ENCODE measurements around the gene EXOC6B.

DNA sequence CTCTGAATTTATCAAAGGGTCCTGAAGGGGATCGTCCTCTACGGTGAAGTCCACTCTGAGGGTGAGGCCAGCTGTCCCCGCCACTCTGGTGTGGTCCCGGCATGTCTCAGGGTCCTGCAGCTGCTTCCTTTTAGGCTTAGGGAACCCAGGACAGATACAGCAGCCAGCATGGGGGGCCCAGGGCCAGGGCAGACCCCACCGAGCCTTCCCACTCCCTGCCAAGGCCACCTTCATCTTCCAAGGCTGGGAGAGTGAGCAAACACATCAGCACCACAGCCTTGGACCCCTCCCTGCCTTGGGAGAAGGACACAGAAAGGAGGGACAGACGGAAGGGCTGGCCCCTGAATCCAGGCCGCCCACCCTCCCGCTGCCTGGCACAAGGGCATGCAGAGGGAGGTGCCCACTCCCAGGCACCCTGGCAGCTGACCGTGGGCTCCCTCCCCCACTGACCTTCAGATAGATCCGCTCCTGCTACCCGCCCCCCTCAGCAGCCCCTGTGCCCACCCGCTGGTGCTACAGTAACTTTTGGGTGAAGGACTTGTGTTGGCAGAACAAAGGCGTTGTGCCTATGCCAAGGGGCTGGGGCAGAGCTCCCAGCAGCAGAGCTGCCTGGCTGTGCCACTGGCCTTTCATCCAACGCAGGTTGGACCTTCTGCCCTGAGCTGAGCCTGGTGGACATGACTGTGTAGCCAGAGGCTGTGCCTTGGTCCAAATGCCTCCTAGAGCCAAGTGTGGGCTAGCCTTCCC, 685.8 kb downstream of the EXOC6B start:
- TF ChIP-seq ZNF37A (tag by site-specific recombination; IDR thresholded peaks at IDR 0.05), result no peak
- TF ChIP-seq, protein P1, sequence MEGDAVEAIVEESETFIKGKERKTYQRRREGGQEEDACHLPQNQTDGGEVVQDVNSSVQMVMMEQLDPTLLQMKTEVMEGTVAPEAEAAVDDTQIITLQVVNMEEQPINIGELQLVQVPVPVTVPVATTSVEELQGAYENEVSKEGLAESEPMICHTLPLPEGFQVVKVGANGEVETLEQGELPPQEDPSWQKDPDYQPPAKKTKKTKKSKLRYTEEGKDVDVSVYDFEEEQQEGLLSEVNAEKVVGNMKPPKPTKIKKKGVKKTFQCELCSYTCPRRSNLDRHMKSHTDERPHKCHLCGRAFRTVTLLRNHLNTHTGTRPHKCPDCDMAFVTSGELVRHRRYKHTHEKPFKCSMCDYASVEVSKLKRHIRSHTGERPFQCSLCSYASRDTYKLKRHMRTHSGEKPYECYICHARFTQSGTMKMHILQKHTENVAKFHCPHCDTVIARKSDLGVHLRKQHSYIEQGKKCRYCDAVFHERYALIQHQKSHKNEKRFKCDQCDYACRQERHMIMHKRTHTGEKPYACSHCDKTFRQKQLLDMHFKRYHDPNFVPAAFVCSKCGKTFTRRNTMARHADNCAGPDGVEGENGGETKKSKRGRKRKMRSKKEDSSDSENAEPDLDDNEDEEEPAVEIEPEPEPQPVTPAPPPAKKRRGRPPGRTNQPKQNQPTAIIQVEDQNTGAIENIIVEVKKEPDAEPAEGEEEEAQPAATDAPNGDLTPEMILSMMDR (tag by site-specific recombination; IDR thresholded peaks at IDR 0.05), result no peak
- TF ChIP-seq ZNF184 (tag by site-specific recombination; IDR thresholded peaks at IDR 0.05), result no peak
- TF ChIP-seq, protein P2, sequence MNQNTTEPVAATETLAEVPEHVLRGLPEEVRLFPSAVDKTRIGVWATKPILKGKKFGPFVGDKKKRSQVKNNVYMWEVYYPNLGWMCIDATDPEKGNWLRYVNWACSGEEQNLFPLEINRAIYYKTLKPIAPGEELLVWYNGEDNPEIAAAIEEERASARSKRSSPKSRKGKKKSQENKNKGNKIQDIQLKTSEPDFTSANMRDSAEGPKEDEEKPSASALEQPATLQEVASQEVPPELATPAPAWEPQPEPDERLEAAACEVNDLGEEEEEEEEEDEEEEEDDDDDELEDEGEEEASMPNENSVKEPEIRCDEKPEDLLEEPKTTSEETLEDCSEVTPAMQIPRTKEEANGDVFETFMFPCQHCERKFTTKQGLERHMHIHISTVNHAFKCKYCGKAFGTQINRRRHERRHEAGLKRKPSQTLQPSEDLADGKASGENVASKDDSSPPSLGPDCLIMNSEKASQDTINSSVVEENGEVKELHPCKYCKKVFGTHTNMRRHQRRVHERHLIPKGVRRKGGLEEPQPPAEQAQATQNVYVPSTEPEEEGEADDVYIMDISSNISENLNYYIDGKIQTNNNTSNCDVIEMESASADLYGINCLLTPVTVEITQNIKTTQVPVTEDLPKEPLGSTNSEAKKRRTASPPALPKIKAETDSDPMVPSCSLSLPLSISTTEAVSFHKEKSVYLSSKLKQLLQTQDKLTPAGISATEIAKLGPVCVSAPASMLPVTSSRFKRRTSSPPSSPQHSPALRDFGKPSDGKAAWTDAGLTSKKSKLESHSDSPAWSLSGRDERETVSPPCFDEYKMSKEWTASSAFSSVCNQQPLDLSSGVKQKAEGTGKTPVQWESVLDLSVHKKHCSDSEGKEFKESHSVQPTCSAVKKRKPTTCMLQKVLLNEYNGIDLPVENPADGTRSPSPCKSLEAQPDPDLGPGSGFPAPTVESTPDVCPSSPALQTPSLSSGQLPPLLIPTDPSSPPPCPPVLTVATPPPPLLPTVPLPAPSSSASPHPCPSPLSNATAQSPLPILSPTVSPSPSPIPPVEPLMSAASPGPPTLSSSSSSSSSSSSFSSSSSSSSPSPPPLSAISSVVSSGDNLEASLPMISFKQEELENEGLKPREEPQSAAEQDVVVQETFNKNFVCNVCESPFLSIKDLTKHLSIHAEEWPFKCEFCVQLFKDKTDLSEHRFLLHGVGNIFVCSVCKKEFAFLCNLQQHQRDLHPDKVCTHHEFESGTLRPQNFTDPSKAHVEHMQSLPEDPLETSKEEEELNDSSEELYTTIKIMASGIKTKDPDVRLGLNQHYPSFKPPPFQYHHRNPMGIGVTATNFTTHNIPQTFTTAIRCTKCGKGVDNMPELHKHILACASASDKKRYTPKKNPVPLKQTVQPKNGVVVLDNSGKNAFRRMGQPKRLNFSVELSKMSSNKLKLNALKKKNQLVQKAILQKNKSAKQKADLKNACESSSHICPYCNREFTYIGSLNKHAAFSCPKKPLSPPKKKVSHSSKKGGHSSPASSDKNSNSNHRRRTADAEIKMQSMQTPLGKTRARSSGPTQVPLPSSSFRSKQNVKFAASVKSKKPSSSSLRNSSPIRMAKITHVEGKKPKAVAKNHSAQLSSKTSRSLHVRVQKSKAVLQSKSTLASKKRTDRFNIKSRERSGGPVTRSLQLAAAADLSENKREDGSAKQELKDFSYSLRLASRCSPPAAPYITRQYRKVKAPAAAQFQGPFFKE (tag by site-specific recombination; IDR thresholded peaks at IDR 0.05; ENCODE audit: borderline replicate concordance), result no peak
- TF ChIP-seq ZFP41 (tag by site-specific recombination; IDR thresholded peaks at IDR 0.05; ENCODE audit: borderline replicate concordance), result no peak
- TF ChIP-seq GLI4 (tag by site-specific recombination; IDR thresholded peaks at IDR 0.05), result no peak
